ENCODE measurements around the gene ETFA.

The ETFA gene

DNA sequence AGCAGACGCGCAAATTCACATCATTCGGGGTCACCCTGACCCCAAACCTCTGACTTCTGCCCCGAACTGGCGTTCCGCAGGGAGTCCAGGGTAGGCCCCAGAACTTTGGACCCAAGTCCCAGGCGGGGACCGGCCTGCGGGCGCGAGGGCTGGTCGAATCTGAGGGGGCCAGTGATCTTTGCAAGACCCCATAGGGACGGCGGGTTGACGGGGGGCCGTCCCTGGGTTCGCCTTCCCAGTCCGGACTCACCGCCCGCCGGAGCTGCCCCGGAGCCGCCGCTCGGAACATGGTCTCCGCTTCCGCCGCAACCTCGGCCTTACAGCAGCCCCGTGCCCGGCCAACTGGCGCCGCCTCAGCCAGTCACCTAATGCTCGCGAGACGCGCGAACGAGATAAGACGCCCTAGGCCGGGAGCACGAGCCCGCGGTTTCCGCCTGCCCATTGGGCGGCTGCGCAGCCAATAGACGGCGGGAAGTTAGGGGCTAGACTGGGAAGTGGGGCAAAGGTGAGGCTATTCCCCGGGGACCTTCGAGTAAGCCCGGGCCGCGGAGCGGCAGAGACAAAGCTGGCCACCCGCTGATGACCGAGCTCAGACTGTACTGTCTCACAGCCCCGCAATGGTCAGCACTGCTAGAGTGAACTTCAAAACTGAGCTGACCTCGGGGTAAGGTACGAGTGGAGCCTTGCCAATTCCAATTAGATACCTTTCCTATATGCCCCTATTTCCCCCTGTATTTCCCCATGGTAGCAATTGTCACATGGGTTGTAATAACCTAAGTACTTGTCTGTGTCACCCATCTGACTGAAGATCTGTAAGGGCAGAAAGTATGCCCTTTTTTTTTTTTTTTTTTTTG is at the start of gene ETFA:
Gene ETFA (minus strand): TSS at position 370 of the 854 bp plus-strand sequence. CDS start 81 bp downstream, at position 289.
- DNase-seq (ENCODE audit: low read depth): peak; percentile 98

DNA sequence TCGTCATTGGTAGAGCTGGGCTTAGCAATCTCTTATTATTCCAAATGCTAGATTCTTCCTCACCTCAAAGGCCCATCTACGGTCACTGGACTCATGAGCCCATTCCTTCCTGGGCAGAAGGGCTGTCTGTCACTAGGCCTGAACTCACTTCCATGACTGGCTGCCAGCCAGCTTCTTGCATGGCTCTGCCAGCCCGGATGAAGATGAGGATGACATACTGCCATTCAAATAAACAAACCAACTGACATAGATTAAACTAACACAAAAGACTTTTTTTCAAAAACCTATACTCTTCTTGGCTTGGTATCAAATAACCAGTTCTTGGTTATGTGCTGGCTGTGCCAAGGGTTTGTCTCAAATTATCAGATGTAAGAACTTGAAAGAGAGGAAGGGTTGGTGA is 49.1 kb upstream of the ETFA start:
- no peak for DNase-seq (ENCODE audit: low read depth)

DNA sequence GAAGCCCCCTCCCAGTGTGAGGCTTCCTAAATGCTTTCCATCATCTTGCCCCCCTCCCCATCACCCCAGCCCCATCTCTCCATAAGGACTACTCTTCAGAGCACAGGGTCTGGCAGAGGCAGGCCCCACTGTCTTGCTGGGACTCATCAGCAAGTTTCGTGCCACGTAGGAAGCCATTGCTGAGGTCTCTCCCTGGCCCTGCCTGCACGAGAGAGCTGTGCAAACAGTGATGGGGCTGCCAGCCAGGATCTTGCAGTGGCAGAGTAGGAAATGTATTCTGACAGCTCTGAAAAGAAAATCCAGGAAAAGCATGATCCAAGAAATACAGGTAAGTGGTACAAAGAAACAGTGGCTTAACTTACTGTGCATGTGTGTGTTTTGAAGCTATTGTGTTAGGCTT is 47.9 kb upstream of the ETFA start:
- DNase-seq (ENCODE audit: low read depth): no peak

DNA sequence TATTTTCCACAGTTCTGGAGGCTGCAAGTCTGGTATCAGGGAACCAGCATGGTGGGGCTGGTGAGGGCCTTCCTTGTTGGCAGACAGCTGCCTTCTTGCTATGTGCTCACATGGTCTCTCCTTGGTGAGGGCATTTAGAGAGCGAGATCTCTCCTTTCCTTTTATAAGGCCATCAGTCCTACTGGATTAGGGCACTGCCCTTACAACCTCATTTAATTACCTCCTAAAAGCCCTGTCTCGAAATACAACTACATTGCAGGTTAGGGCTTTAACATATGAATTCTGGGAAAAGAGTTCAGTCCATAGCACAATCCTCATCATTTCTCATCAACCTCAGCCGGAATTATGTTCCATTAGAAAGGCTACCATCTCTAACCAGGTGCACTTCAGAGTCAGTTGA is 47.2 kb upstream of the ETFA start:
- DNase-seq (ENCODE audit: low read depth): no peak

DNA sequence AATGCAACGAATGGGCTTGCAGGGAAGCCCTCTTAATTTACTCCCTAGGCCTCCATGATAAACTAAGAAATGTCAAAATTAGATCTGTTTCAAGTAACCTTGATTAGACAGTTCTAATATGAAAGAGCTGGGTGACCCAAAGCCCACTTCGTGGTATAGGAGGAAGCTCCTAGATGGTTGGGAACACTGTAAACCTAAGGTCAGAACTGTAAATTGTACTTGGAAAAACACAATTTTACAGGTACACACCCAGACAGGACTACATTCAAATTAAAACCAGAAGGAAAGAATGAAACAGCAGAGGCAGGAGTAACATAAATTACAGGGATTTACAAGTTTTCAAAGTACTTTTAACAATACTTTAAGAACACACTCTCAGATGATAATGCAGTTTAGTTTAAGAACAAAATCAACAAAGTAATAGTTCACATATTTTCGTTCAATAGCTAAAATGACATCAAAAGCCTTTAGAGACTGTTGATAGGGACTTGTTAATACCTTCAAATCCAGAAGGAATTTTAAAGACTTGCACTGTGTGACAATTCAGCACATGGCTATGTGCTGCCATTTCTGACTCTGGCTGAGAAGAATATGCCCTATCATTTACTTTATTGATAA is 43.7 kb upstream of the ETFA start:
- no peak for DNase-seq (ENCODE audit: low read depth)

DNA sequence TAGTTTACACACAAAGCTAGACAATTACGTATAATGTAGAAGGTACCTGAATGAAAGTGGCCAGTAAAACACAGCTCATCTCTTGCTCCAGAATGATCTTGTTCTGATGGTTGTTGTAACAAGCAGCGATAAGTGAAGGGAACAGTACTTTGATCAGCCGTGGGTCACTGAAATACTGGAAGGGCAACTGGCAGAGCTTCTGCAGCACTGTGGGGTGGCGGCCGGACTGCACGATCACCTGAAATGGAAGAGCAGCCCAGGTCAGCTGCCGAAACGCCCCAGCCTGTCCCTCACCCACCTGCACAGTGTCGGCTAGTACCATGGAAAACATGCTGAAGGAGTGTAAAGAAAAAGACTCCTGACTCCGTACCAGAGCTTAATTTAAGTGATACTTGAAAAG is 42.6 kb upstream of the ETFA start:
- DNase-seq (ENCODE audit: low read depth): no peak

DNA sequence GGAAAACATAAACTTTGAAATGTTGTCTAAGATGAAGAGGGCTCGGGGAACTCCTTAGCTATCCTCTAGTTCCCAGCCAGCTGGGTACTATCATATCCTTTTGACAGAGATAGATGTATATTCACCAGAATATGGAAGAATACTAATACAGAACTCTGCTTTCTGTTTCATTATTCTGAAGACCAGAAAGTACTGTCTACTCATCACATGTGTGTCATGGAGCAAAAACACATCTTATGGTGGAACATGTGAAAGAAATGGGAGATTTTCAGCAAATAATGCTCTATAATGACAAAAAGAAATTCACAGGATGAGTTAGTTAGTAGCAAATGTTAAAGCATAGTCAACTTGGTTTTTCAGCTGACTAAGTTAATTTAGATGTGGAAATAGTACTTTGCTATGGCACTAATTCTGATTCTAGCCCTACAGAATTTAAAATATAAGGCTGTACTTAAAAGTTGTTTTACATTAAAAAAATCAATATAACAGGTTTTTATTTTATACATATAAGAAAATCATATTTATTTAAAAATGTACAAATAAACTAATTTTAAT is 41.8 kb upstream of the ETFA start:
- DNase-seq (ENCODE audit: low read depth): no peak

DNA sequence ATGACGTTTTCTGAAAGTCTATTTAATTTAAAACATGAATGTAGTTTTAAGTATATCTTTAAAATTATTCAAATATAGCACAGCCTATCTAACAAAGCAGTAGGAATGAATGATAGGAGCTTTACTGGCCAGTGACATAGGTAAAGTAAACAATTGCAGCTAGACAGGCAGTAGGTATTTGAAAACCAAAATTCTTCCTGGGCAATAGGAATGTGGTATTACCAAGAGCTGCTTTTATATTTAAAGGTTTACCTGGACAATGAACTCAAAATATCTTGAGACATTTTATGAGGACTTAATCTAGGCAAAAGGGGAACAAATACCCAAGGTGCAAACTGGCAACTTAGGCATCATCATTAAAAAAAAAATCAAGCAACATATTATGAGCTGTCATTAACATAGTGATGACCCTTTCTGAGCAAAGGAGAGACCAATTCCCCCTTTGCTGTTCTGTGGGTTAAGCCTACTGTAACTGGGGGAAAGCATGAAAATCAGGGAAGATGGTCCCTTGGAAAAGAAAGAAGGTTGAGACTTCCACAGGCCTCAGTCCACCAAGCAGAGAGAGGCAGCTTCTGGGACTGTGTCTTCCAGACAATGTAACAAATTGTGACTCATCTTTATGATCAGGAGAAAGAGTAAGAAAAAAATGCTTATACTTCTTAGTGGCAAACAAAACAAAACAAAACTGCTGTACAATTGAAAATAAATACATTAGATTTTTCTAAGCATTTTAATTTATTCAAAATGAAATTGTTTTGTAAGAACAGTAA is 38.2 kb upstream of the ETFA start:
- DNase-seq (ENCODE audit: low read depth): no peak

DNA sequence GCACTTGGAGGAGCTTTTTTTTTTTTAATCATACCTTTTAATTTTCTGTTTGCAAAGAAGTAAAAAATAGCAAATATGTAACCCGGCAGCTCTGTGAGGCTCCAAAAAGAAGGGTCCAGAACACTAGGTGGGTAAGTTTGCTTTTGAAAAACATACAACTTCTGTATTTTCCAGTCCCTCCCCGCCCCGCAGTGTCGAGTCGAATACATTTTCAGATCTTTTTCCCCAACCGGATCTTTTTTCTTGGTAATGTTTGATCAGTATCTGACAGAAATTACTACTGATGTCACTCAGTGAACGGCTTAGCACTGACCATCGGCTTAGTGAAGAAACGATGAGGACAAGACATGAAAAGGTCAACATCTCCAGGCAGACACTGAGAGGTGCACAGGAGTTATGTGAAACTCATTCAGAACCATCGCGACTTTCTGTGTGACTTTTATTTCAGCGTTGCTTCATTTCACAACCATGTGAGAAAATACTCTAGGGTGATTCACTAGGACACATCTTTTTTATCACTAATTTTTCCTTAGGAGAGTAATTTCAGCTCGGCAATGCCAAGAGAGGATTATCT is 36.3 kb upstream of the ETFA start:
- no peak for DNase-seq (ENCODE audit: low read depth)

DNA sequence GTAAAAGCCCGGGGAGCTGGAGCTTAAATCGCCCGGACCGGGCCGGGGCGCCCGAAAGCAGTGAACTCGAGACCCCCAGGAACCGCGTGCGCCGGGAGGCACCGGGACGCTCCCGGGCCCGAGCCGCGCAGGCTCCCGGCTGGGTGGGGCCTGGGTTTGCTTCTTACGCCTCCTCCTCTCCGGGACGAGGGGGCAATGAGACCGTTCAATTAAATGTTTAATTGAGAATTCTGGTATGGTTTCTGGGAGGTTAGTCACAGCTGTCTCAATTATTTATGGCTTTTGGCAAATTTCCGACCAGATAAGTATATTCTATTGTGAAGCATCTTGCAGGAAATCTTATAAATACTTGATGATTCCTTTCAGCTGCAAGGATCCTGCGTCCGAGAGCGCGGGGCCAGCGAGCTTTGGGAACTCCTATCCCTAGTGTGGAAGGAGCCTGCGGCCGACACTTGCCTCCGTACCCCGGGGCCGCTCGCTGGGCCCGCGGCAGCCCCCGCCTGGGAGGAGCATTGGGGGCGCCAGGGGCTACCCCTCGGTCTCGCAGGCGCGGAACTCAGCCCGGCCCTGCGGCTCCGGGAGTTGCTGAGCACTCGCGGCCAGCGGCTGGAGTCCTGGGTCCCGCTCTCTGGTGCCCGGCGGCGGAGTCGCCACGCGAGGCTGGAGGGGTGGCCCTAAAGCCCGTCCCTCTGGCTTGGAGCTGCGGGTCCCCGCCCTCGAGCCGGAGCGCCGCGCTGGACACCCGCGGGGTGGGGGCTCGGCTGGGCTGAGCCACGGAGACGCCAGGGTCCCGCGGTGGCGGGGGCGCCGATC is 35.6 kb upstream of the ETFA start:
- no peak for DNase-seq (ENCODE audit: low read depth)

DNA sequence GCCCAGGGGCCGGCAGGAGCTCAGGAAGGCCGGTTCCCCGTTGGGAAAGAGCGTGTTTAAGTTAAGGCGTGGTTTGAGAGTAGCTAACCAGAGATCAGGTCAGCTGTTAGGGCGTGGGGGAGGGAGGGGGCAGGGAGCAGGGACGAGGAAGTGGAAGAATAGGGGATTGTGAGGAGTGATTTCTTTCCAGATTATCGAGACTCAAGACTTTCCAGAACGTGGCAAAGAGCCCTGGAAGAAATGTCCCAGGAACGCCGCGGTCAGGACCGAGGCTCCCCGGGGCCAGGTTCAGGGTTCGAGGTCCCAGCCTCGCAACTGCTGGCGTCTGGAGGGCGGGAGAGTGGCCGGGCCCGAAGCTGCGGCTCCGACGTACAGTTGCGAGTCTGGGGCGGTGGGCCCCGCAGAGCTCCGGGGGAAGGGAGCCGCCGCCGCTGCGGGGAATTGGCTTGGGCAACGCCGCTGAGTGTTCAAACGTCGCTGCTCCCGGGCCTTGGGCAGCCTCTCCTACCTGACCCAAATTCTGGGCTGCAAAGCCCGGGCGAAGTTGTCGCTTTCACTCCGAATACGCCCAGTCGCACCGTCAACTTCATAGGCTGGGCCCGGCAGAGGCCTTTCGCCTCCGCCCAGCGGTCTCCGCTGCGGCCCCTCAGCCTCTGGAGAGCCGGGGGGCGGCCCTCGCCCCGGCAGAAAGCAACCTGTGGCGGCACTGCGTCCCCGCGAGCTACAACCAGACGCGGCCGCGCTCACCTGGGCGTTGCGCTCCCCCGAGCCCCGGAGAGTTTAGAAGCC is 34.8 kb upstream of the ETFA start:
- DNase-seq (ENCODE audit: low read depth): no peak

DNA sequence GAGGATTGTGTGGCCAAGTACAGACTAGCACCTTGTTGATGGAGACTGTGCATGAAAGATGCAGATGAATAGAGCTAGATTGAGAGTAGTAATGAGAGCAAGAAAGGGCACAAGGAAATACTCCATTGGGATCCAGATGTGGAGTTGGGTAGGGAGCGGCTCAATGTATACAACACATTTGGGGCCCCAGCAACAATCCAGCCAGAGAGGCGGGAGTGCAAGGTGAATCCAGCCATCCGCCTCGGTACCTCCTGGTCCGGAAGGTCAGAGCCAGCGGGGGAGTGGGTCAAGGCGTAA is 34.3 kb upstream of the ETFA start:
- DNase-seq (ENCODE audit: low read depth): no peak

DNA sequence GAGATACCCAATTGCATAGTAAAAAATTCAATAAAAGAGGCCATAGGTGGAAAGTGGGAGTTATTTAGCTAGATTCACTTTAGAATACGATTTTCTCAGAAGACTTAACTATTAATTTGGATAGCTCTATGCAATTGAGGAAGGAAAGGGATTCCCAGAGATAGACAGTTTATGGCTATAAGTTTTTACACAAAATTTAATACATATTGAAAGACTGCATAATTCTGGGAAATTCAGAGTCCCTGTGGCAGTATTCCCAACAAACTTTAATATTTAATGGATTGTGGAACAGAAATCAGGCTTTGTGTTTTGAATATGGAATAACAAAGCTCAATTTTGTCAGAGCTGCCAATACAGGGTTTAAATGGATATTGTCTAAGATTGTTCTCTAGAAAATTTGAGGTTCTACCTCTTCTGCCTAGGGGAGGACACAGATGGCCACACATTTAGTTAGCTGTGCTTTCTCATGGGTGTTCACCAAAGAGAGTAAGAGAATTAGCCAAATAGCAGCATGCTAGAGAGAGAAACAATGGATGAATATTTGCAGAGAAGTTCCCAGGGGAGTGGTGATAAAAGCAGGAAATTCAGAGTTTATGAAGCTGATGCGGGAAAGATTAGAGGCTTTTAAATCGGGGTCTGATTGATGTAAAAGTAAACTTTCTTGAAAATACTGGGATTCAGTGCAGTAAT is 33.8 kb upstream of the ETFA start:
- no peak for DNase-seq (ENCODE audit: low read depth)

DNA sequence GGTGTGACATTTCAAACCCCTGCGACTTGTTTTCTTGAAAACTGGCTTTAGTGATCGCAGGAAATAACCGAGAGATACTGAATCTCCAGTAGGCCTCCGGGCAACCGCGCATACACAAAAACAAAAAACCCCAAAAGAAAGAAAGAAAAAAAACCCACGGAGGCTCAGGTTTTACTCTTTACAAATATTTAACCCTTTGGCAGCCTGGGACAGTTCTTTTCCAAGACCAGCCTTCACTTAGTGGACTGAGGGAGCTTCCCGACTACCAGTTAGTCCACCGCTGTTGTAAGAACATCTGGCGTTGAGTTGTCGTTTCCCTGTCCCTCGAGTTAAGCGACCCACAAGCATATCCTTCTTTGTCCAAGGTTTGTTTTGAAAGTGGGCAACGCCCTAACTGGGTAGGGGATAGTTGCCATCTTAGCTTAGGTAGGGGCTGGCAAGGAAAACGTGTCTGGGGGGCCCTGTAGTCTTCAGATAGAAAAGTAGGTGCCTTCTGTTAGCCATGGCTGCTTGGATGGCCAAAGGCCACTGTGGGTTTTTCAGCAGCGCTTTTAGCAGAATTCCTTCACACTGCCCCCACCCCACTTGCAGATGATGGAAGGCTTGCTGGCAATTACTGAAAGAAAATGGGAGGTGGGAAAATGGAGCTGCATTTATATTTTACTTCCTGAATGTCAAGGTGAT is 32.2 kb upstream of the ETFA start:
- DNase-seq (ENCODE audit: low read depth): no peak

DNA sequence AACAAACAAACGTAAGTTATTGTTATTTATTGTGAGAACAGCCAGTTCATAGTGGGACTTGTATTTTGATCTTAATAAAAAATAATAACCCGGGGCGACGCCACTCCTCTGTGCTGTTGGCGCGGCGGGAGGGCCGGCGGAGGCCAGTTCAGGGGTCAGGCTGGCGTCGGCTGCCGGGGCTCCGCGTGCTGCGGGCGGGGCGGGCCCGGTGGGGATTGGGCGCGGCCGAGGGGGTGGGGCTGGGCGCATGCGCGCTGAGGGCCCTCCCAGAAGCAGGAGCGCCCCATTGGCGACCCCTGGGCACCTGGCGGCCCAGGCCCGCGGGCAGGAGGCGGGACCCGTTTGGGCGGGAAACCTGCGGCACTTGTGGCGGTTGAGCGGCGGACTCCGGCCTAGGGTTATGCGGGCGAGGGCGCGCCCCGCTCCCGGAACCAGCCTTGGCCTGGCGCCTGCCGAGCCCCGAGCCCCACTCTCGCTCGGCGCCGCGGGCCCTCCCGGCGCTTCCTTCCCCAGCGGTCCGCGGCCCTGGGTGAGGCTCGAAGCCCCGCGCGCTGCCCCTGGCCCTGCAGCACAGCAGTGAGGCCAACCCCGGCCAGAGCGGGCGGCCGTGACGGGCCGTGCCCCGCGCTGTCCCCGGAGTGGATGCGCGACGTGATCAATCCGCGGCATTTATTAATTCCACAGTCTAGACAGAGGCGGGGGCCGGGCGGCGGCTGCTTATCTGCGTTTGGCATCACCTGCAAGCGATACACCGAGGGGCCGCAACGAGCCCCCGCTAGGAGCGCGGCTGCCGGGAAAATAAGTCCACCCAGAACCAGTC is 31.3 kb upstream of the ETFA start:
- no peak for DNase-seq (ENCODE audit: low read depth)

DNA sequence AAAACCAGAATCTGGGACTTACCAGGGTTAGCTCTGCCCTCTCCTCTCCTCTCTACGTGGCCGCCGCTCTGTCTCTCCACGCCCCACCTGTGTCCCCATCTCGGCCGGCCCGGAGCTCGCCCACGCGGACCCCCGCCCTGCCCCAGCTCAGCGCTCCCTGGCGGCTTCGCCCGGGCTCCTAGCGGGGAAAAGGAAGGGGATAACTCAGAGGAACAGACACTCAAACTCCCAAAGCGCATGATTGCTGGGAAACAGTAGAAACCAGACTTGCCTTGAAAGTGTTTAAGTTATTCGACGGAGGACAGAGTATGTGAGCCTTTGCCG is 30.8 kb upstream of the ETFA start:
- no peak for DNase-seq (ENCODE audit: low read depth)

DNA sequence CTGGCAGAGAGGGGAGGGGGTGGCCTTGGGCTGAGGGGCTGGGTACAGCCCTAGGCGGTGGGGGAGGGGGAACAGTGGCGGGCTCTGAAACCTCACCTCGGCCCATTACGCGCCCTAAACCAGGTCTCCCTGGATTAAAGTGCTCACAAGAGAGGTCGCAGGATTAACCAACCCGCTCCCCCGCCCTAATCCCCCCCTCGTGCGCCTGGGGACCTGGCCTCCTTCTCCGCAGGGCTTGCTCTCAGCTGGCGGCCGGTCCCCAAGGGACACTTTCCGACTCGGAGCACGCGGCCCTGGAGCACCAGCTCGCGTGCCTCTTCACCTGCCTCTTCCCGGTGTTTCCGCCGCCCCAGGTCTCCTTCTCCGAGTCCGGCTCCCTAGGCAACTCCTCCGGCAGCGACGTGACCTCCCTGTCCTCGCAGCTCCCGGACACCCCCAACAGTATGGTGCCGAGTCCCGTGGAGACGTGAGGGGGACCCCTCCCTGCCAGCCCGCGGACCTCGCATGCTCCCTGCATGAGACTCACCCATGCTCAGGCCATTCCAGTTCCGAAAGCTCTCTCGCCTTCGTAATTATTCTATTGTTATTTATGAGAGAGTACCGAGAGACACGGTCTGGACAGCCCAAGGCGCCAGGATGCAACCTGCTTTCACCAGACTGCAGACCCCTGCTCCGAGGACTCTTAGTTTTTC is 30.2 kb upstream of the ETFA start:
- DNase-seq (ENCODE audit: low read depth): no peak

DNA sequence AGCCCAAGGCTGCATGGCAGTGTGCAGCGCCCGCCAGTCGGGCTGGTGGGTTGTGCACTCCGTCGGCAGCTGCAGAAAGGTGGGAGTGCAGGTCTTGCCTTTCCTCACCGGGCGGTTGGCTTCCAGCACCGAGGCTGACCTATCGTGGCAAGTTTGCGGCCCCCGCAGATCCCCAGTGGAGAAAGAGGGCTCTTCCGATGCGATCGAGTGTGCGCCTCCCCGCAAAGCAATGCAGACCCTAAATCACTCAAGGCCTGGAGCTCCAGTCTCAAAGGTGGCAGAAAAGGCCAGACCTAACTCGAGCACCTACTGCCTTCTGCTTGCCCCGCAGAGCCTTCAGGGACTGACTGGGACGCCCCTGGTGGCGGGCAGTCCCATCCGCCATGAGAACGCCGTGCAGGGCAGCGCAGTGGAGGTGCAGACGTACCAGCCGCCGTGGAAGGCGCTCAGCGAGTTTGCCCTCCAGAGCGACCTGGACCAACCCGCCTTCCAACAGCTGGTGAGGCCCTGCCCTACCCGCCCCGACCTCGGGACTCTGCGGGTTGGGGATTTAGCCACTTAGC is 29.6 kb upstream of the ETFA start:
- DNase-seq (ENCODE audit: low read depth): no peak

All from fibroblast of gingiva (primary cell).